ENCODE results near the gene ENOPH1.
"Not testable (repeated sequence)": the region's sequence is repeated elsewhere in the genome, so short reads cannot be mapped to it uniquely, and the experiment has no call there.

Gene ENOPH1

DNA sequence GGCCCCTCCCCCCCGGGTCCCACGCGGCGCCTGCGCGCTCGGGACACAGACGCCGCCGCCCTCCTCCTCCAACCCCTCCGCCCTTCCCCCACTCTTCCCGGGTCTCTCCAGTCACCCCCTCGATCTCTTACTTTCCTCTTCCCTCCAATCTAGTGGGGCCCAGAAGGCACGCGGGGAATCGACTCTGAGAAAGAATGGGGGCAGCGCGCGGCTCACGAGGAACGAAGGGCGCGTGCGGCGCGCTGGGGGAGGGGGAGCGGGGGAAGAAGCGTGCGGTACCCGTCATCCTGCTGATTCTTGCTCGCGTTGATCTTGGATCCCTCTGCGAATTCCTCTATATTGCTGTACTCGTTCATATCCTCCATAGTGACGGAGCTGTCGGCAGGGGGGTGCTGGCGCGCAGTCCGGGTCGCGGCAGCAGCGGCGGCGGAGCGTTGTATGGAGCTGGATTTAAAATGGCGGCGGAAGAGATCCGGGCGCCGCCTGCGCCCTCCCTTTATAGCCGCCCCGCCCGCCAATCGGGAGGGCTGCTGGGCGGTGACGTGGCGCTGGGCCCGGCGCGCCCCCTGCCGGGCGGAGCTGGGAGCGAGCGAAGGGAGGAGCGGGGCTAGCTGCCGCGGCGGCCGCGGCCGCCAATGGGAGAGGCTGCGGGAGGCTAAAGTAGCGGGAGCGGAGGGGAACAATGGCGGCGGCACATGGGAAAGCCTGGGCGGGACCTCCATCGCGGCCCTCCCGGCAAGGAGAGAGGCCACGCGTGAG, 1.2 kb upstream of the ENOPH1 start:
- DNase-seq (ENCODE audit: low spot score), result peak; percentile 97

DNA sequence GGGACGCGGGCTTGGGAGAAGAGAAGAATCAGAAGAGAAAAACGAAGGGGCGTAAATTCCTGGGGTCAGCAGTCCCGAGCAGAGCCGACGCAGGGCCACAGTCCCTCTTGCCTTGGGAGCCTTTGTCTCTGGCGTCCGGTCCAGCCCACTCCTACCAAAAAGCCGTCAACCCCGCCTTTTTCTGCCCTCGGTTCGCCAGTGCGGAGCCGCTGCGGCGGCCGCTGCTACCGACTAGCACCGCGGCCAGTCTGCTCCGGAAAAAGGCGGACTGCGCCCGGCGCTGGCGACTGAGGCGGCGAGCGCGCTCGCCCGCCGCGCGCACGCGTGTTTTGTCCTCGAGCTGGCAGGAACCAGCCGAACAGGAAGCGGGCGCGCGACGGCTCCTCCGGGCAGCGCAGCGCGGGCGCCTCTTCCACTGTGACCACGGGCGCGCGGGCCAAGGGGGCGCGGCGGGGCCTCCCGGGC, 630 bp upstream of the ENOPH1 start:
- no peak for DNase-seq (ENCODE audit: low spot score)

DNA sequence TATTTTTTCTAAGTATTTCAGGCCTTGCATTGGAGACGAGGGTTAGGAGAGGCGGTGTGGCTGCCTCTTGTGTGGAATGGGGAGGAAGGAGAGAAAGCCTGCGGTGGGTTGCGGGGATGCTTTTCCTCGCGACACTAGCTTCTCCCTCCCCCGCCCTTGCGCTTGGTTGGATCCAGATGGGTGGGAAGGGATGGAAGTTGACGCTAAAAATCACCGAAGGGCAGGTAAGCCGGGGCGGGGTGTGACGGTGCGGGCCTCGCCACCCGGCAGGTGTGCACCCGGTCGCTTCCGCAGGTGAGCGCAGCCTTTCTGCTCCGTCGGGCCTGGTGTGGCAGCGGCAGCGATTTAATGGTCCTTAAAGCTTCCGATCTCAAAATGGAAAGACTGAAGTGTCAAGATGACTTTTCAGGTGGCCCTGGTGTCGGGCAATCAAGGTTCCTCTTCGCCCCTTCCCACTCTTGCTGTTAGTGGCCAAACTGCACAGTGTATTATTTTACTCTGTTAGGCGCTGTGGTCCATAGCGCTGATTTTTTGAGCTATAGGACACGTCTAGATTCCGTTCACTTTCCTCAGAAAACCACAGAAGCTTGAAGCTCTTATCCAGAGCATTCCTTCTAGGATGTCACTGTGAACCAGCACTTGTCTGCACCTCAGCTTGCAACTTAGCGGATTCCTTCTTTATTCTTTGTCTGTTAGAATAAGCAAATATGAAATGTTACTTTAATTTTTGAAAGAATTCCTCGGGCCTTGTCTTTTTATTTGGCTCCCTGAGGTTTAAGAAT, 765 bp downstream of the ENOPH1 start:
- DNase-seq (ENCODE audit: low spot score), result peak; percentile 48

DNA sequence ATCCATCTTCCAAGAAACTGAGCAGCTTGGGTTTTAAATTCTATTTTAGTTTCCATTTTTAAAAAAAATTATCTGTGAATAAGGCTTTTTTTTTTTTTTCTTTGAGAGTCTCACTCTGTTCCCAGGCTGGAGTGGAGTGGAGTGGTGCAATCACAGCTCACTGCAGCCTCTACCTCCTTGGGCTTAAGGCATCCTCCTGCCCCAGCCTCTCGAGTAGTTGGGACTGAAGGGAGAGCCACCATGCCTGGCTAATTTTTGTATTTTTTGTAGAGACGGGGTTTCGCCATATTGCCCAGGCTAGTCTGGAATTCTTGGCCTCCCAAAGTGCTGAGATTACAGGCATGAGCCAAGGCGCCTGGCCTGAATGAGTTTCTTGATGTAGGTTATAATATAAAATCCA, 1.4 kb downstream of the ENOPH1 start:
- DNase-seq (ENCODE audit: low spot score), result no peak

DNA sequence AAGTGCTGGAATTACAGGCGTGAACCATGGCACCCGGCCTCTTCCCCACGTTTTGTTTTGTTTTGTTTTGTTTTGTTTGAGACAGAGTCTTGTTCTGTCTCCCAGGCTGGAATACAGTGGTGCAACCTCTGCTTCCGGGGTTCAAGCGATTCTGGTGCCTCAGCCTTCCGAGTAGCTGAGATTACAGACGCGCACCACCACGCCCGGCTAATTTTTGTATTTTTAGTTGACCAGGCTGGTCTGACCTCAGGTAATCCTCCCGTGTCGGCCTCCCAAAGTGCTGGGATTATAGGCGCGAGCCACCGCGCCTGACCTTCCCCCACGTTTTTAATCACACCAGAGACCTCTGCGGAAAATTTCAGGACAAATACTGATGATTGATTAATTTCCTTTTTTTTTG, 2.2 kb downstream of the ENOPH1 start:
- DNase-seq (ENCODE audit: low spot score), result no peak

DNA sequence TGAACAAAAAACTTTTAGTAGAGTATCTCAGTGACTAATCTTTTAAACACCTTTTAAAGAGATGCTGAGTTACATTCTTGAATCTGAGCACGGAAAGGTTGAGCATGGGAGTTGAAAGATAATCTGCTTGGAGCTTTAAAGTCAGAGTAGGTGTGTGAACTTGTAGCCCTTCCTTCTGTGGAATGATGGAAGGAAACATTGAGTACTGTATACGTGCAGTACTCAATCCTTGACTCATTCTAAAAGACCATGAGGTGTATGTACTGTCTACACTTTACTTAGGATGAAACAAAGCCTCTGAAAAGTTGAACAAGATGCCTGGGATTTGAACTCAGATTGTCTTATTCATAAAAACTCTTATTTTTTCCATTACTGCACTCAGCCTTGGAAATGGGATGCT, 3.4 kb downstream of the ENOPH1 start:
- no peak for DNase-seq (ENCODE audit: low spot score)

DNA sequence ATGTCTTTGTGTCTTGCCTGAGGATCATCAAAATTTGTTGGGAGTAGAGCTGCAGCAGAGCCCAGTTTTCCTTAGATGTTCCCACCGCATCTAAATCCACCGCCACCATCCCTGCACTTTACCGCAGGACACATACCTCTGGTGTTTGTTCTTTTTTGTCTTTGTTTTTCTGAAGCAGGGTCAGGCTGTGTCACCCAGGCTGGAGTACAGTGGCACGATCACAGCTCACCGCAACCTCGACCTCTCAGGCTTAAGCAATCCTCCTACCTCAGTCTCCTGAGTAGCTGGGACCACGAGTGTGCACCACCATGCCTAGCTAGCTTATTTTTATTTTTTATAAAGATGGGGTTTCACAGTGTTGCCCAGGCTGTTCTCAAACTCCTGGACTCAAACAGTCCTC, 4.6 kb downstream of the ENOPH1 start:
- DNase-seq (ENCODE audit: low spot score), result no peak

DNA sequence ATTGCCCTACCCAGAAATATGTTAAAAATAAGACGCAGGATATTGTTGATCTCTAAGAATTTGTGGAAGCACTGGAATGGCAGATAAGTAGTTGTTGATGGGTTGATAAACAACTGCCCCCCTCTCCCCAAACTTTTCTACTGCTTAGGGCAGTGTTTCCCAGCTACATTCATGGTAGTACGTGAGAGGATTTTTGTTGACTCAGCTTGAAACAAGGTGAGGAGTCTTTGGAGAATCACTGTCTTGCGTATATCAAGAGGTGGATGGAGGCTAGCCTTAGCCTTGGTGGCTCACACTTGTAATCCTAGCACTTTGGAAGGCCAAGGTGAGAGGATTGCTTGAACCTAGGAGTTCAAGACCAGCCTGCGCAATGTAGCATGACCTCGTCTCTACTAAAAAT, 5.7 kb downstream of the ENOPH1 start:
- DNase-seq (ENCODE audit: low spot score), result no peak

DNA sequence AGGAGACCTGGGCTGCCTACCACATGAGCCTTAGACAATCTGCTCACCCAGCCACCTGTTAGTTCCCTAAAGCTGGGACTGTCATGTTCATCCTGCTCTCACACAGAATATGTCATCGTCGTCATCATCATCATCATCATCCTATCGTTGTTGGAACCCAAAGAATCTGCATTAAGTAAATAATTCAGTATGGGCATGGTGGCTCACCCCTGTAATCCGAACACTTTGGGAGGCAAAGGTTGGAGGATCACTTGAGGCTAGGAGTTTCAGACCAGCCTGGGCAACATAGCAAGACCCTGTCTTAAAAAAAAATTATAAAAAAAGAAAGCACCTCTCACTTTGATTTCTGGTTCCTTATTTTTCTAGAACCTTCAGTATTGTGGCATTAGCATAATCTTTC, 6.4 kb downstream of the ENOPH1 start:
- no peak for DNase-seq (ENCODE audit: low spot score)

DNA sequence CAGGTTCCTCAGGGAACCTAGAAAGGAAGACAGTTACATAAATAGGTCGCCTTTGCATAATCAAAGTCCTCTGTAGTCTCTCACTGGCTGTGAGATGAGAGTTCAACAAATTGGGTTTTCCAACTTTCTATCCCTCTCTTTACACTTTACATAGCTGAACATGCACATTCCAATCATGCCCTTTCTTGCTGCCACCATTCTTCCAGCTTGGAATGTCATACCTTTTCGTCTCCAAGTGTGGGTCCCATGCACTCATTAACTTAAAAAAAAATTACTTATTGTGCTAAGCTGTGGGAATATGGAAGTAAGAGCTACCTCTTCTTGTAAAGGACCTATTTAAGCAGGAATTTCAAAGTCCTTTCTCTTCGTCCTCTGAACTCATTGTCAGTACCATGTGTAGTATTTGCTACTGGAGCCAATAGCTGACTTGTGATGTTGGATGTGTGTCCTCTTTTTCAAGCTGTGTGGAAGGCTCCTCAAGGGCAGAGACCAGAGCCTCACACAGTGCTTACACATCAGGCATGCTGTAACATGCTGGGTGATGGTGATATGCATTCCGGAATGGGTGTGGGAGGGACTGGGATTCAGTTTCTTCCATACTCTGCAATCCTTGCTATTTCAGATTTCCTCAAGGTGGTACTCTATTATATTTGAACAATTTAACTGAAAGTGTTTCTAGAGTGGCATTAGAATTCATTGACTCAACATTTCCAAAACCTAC, 7.1 kb downstream of the ENOPH1 start:
- no peak for DNase-seq (ENCODE audit: low spot score)

DNA sequence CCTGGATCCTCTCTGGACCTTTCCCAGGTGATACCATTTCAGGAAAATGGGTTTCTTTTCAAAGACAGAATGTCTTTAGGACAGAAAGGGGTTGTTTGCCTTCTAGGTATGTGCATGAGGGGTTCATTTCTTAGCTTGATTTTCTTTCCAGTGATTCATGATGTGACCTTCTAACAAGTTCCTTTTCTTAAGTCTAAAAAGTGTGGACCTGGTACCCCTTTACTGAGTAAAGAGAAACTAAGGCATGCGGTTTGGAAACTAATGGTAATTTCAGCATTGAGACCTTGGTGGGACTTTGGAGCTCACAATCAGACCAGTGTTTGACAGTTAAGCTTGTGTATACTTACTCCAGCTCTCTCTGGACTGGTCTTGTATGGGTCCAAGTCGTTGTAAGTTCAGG, 8.7 kb downstream of the ENOPH1 start:
- DNase-seq (ENCODE audit: low spot score), result no peak

DNA sequence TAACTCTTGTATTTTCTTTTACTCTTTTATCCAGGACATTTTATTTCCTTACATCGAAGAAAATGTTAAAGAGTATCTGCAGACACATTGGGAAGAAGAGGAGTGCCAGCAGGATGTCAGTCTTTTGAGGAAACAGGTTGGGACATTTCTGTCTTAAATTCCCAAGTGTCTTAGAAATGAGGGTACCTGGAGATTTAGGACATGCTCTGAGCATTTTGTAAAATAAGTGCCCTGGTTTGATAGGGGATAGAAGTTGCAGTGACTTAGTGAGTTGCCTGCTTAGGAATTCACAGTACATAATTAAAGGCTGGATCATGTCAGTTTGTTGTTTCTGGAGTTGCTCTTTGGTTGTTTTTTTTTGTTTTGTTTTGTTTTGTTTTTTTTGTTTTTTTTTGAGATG, 17.5 kb downstream of the ENOPH1 start:
- DNase-seq (ENCODE audit: low spot score), result no peak

DNA sequence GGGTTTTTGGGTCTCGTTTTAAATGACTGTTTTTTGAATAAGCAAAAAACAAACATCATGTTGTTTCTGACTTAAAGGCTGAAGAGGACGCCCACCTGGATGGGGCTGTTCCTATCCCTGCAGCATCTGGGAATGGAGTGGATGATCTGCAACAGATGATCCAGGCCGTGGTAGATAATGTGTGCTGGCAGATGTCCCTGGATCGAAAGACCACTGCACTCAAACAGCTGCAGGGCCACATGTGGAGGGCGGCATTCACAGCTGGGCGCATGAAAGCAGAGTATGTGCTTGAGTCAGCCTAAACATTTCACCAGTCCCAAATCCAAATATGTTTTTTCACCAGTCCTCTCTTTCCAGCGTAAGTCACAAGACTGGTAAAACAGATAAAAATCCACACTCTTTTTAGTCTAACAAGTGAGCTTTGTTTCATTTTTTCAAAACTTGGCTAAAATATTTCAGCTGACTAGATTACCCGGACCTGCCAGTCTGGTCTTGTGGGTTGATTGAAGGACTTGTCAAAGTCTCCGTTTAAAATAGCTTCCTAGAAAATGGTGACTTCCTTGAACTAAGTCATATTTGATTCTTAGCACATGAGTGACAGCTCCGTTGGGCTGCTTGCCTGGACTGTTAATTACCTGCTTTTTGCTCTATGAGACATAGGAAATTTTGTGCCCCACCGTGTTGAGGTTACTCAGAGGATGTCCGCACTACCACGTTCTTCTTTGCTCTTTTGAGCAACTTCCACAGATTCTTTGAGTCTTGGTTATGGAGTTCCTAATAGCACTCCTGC, 20.8 kb downstream of the ENOPH1 start:
- no peak for DNase-seq (ENCODE audit: low spot score)

DNA sequence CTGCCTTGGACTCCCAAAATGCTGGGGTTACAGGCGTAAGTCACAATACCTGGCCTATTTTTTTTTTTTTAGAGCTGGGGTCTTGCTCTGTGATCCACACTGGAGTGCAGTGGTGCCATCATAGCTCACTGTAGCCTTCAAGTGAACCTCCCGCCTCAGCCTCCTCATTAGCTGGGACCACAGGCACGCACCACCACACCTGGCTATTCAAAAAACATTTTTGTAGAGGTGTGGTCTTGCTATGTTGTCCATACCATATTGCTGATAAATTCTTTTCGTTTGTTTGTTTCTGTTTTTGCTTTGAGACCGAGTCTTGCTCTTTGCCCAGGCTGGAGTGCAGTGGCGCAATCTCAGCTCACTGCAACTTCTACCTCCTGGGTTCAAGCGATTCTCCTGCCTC, 21.6 kb downstream of the ENOPH1 start:
- no peak for DNase-seq (ENCODE audit: low spot score)

DNA sequence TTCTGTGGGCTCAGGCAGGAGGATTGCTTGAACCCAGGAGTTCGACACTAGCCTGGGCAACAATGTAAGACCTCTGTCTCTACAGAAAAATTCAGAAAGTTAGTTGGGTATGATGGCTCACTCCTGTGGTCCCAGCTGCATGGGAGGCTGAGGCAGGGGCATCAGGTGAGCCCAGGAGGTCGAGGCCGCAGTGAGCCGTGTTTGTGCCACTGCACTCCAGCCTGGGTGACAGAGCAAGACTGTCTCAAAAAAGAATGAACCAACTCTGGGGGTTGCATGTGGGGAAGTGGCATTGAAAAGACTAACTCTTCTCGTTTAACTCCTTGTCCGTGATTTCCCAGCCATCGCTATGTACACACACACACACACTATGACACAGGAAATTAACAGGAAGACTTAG, 26.9 kb downstream of the ENOPH1 start:
- no peak for DNase-seq (ENCODE audit: low spot score)

DNA sequence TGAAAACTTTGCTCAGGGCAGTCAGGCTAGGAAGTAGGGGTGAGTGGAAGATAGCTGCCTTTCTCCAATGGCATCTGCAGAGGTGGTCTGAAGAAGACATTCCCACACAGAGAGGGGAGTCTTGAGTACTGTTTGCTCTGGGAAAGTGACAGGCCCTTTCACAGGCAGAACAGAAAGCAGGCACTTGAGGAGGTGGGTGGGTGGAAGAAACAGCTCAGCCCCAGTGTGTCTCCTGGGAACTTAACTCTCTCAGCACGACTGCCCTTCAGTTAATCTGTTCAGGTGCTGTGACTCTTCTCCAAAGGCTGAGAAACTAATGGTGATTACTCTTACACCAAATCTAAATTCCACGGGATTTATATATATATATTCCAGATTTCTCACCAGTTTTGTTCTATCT, 28.3 kb downstream of the ENOPH1 start:
- peak; percentile 39 for DNase-seq (ENCODE audit: low spot score)

DNA sequence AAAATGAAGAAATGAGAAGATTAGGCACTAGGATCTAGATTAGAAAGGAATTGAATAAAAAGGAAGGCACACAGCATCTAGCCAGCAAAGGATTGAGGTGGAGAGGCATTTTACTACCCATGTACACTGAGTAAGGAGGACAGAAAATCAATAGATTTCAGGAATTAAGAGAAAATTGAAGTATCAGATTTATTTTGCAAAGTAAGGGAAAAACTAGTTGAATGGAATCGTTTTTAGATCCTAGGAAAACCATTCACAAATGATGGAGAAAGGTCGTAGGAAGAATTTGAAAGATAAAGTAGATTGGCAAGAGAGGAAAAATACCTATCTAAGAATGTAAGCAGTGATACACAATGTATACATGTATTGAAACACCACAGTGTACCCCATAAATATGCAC, 31.3 kb downstream of the ENOPH1 start:
- no peak for DNase-seq (ENCODE audit: low spot score)

DNA sequence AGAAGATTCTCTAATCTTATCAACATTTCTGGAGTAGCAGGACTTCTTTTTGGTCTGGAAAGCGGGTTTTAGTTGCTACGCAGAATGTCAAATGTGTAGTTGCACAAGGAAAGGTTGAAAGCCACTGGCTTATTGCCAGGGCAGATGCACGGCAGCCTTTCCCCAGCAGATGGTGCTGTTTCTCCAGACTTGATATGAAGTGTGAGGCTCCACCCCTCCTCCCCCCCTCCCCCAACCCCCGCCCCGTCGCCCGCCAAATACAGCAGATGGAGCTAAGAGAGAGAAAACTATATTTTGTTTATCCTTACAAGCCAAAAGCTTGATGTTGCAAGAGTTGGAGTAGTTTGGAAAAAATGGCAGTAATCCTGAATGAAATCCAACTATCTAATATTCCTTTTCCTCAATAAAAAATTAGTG, 32.0 kb downstream of the ENOPH1 start:
- peak; percentile 90 for DNase-seq (ENCODE audit: low spot score)

DNA sequence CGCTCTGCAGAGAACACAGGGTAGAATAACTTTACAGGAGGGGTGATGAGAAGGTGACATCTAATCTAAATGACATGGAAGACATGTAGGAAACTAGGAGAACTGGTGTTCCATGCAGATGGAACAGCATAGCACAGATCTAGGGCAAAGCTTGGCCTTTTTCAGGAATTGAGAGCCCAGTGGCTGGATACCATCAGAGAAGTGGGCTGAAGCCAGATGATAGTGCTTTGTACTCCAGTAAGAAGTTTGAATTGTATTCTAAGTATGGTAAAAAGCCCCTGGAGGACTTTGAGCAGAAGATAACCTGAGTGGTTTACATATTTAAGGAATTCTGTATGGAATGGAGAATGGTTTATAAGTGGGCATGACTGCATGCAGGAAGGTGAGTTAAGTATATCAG, 32.8 kb downstream of the ENOPH1 start:
- DNase-seq (ENCODE audit: low spot score), result no peak

DNA sequence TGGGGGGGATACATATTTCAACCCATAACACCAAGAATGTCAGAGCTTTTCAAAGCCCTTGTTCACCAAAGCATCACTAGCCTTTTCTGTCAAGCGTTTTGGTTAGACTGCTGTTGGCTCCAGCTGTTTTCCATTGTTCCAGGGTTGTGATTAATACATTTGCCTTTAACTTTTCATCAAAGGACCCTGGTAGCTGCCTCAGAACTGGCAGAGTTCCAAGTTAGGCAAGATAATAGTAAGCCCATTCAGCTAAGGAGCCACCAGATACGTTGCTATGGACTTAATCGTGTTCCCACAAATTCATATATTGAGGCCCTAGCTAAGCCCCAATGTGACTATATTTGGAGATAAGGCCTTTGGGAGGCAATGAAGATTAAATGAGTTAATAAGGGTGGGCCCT, 37.1 kb downstream of the ENOPH1 start:
- DNase-seq (ENCODE audit: low spot score), result no peak

DNA sequence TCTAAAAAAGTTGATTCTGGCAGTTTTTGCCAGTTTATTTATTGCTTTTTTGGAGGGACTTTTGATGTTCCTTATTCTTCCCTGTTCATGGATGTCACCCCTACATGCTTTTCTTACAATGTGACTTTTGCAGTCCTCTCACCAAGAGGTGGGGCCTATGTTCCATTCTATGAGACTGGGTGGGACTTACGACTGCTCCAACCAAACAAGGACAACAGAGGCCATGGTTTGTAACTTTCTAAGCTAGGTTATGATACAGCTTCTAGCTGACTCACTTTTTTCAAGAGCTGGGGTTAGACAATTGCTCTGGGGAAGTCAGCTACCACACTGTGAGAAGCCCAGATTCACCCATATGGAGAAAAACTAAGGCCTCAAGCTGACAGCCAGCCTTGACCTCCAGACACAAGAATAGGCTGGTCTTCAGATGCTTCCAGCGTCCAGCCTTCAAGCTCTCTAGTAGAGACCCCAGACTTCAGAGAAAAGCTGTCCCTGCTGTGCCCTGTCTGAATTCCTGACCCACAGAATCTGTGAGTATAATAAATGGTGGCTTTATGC, 39.5 kb downstream of the ENOPH1 start:
- no peak for DNase-seq (ENCODE audit: low spot score)

DNA sequence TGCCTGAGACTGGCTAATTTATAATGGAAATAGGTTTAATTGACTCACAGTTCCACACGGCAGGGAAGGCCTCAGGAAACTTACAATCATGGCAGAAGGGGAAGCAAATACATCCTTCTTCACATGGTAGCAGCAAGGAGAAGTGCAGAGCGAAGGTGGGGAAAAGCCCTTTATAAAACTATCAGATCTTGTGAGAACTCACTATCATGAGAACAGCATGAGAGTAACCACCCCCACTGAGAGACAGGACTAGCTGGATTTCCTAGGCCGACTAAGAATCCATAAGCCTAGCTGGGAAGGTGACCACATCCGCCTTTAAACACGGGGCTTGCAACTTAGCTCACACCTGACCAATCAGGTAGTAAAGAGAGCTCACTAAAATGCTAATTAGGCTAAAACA, 42.7 kb downstream of the ENOPH1 start:
- not testable (repeated sequence) for DNase-seq (ENCODE audit: low spot score)
